Mononuclear cell (primary cell): Measurements from ENCODE around the gene LCN10. TPM values are rescaled to one million over a fixed set of nuclear protein-coding genes. Genes with fewer than 3 reads are reported as not detected.
"Not testable (repeated sequence)": the region's sequence is repeated elsewhere in the genome, so short reads cannot be mapped to it uniquely, and the experiment has no call there.

Experiments used
- H3K27me3 ChIP-seq: 2 replicates; pipeline ENCODE4 v1.6.0; 2011; ENCODE audit warnings: low read length, control low read depth; ENCODE audit not compliant: insufficient read depth
- H3K4me1 ChIP-seq: 2 replicates; pipeline ENCODE4 v1.5.1; 2011; ENCODE audit warnings: mild to moderate bottlenecking, low read length, control low read depth; ENCODE audit not compliant: insufficient read depth
- H3K4me3 ChIP-seq: 2 replicates; pipeline ENCODE4 v1.5.1; 2011; ENCODE audit warnings: mild to moderate bottlenecking, low read length, moderate library complexity
- H3K9me3 ChIP-seq: 2 replicates; pipeline ENCODE4 v1.5.1; 2011; ENCODE audit warnings: low read depth, mild to moderate bottlenecking, control low read depth, low read length
- total RNA-seq: library from RNA; depleted of rRNA; stranded (reverse); fragments of >200 nt; gene quantifications from one replicate; pipeline ENCODE4 v1.2.3, GENCODE V29; 2012

The LCN10 gene
- total RNA-seq, 1 donor, result not detected

DNA sequence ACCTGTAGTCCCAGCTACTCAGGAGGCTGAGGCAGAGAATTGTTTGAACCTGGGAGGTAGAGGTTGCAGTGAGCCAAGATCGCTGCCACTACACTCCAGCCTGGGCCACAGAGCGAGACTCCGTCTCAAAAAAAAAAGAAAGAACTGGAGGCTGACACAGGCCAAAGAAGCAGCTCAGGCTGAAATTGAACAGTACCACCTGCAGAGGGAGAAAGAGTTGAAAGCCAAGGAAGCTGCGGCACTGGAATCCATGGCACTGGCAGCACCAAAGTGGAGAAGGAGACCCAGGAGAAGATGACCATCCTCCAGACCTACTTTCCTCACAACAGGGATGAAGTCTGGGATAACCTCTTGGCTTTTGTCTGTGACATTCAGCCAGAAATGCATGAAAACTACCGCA lies 37.1 kb upstream of the LCN10 start:
- H3K9me3 ChIP-seq, result no peaks in the 10 kb centered on the region
- no peak overlapping the region for H3K4me3 ChIP-seq
- H3K27me3 ChIP-seq, result no peaks in the 10 kb centered on the region
- no peaks in the 10 kb centered on the region for H3K4me1 ChIP-seq

DNA sequence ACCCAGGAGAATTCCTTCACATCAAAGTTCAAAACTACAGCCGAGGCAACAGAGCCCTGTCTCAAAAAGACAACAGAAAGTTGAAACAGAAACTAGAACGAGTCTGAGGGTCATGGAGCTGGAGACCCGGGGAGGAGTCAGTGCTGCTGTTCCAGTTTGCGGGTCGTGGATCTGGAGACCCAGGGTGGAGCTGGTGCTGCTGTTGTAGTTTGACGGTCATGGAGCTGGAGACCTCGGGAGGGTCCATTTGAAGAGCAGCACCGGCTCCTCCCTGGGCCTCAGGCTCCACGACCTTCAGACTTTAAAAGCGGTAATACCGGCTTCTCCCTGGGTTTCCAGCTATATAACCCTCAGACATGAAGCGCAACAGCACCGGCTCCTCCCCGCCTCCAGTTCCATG lies 34.6 kb upstream of the LCN10 start:
- H3K4me3 ChIP-seq, result no peak overlapping the region
- no peaks in the 10 kb centered on the region for H3K27me3 ChIP-seq
- no peaks in the 10 kb centered on the region for H3K4me1 ChIP-seq
- H3K9me3 ChIP-seq, result no peaks in the 10 kb centered on the region

DNA sequence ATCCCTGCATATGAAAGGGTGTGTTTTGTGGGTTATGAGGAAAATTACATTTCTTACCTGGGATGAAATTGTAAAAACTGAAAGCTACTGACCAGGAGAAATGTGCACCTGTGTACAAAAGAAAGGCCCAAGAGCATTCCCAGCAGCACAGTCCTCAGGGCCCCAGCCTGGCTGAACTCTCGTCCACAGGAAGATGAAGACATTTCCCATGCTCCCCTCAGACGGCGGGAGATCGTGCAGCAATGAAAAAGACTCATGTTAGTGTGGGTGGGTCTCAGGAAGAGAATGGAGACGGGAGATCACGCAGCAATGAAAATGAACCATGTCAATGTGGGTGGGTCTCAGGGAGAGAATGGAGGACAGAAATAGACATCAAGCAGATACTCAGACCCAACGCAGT lies 34.2 kb upstream of the LCN10 start:
- Histone ChIP-seq H3K4me1 (no peaks in the 10 kb centered on the region), H3K9me3 (no peaks in the 10 kb centered on the region), H3K27me3 (no peaks in the 10 kb centered on the region), H3K4me3 (no peak overlapping the region)

DNA sequence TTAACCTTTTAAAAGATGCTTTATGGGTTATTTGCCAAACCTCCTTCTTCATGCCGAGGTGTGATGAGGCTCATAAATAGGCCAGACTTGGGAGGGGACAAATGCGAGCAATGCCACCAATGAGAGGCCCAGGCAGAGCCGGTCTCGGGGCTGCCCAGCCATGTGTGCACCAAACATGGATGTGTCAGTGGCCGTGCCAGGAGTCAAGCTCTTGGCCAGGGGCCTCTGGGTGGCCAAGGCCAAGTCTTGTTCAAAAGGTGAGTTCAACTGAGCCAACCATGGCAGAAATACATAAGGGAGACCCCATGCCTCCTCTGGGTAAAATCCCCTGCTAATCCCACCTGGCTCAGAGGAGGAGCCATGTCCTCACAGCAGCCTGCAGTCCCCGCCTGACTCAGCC lies 32.5 kb upstream of the LCN10 start:
- Histone ChIP-seq H3K4me1 (no peaks in the 10 kb centered on the region), H3K27me3 (no peaks in the 10 kb centered on the region)

DNA sequence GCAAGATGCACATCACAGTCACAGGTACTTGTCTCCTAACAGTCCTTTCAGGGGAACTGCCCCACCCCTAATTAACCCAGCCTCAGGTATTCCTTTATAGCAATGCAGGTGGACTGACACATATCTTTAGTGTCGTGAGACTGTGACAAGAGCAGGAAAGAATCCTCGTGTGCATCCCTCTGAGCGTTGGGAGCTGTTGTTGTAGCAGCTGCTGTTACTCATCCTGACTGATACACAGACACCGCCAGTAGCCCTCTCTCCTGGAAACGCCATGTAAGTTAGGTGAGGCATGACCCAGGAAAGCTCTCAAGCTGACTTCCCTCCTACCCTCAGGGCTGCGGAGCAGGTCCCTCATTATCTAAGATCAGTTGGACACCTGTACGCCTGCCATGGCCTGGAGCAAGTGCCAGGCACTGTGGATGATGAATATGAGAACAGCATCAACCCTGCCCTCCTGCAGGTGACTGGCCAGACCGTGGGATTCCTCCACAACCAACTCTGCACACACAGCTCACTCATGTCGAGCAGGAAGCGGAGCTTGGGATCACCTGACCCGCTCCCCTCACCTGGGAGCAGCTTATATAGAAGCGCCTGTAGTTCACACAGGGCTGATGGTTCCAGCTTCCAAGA lies 31.8 kb upstream of the LCN10 start:
- Histone ChIP-seq H3K4me1 (no peaks in the 10 kb centered on the region), H3K27me3 (no peaks in the 10 kb centered on the region), H3K4me3 (no peak overlapping the region), H3K9me3 (no peaks in the 10 kb centered on the region)

More for the DNA sequence above, 32.5 kb upstream of the LCN10 start:
- no peaks in the 10 kb centered on the region for H3K9me3 ChIP-seq
- no peak overlapping the region for H3K4me3 ChIP-seq

DNA sequence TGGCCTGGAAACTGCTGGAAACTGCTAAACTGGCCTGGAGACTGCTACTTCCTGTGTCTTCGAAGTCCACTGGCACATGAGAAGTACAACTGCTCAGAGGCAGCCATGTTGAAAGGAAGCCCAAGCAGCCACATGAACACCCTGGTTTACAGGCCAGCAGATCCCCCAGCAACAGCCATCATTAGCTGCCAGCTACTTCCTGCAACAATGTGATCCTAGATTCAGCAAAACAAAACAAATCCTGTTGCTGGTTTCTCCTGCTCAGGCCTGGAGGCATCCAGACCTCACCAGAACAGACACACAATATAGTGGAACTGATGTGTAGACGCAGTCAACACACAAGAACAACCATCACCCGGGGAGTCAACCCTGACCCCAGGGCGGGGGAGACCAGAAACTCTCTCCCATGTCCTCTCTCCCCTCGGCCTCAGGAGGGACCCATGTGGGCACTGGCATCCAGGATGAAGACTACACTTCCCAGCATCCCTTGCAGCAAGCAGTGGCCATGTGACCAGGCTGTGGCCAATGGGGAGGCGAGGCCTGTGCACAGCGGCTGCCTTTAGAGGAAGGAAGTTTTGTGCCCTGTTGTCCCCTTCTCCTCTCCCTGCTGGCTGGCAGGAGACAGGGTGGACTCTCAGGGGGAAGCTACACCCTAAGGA lies 30.8 kb upstream of the LCN10 start:
- H3K27me3 ChIP-seq, result no peaks in the 10 kb centered on the region
- no peaks in the 10 kb centered on the region for H3K9me3 ChIP-seq
- H3K4me3 ChIP-seq, result no peak overlapping the region
- H3K4me1 ChIP-seq, result no peaks in the 10 kb centered on the region

DNA sequence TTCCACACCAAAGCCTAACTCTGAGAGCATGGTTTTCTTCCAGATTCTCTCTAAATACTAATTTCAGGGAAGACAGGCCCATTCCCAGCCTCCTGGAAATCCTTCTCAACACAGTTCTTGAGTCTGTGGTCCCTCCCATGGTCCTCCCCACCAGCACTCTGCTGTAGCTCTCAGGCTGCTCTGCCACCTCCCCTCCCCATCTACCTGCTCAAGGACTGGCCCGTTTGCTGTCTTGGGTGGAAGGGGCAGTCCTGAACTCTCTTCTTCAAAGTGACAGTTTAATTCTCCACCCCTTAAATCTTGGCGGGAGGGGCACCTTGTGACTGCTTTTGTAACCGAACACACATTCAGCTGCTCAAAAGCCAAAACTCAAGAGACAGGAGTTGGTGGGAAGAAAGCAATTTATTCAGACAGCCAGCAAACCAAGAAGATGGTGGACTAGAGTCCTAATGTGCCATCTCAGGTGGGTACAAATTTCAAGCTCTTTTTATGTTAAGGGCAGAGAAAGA lies 29.2 kb upstream of the LCN10 start:
- H3K9me3 ChIP-seq, result no peaks in the 10 kb centered on the region
- no peaks in the 10 kb centered on the region for H3K27me3 ChIP-seq
- no peak overlapping the region for H3K4me3 ChIP-seq
- no peaks in the 10 kb centered on the region for H3K4me1 ChIP-seq

DNA sequence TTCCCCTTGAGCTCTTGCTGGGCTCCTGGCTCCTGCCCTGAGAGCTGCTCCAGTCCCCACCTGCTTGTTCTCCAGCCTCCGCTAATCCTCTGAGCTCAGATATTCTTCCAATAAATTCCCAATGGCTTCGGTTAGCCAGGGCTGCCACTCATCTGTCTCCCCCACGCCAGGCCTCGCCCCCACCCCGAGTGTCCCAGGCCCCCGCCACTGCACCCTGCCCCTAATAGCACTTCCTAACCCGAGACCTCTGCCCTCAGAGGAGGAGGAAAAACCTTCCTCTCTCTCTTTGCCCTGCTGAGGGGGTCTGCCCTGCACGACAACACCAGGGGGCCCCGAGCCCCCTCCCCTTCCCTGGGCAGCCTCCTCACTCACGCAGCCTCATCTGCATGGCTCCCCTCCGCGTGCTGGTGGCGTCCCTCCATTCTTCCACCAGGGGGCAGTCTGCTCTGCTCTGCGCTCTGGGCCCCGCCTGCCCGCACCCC lies 27.0 kb upstream of the LCN10 start:
- Histone ChIP-seq H3K4me1 (no peaks in the 10 kb centered on the region), H3K4me3 (no peak overlapping the region), H3K9me3 (no peaks in the 10 kb centered on the region), H3K27me3 (no peaks in the 10 kb centered on the region)

DNA sequence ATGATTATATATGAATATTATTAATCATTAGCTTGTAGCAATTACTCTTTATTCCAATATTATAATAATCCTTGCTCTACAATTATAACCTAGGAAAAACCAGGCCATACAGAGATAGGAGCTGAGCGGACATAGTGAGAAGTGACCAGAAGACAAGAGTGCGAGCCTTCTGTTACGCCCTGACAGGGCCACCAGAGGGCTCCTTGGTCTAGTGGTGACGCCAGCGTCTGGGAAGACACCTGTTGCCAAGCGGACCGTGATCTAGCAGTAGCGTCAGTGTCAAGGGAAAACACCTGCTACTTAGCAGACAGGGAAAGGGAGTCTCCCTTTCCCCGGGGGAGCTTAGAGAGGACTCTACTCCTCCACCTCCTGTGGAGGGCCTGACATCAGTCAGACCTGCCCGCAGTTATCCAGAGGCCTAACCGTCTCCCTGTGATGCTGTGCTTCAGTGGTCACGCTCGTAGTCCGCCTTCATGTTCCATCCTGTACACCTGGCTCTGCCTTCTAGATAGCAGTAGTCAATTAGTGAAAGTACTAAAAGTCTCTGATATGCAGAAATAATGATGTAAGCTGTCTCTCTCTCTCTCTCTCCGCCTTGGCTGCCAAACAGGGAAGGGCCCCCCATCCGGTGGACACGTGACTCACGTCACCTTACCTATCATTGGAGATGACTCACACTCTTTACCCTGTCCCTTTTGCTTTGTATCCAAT lies 23.8 kb upstream of the LCN10 start:
- H3K4me1 ChIP-seq, H3K4me3 ChIP-seq, H3K9me3 ChIP-seq, H3K27me3 ChIP-seq: not testable (repeated sequence)

DNA sequence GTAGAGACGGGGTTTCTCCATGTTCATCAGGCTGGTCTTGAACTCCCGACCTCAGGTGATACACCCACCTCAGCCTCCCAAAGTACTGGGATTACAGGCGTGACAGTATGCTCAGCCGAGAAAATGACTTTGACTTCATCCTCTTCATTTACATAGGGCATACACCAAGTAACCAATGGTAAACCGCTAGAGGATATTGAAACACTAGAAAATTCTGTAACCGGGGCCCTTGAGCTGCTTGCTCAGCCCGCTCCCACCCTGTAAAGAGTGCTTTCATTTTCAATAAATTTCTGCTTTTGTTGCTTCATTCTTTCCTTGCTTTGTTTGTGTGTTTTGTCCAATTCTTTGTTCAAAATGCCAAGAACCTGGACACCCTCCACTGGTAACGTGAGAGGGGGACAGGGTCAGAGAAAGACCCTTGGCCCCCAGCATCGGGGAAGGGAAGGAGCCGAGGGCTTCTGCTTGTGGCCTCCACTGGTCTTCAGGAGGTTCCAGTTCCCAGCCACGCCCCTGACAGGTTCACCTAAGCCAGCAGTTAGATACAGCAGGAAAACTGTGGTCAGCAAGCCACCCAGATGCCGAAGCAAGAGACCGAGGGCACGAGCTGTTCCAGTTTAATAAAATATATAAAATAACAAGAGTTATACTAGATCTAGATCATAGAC lies 23.1 kb upstream of the LCN10 start:
- not testable (repeated sequence) for H3K27me3 ChIP-seq, H3K4me3 ChIP-seq, H3K4me1 ChIP-seq, H3K9me3 ChIP-seq

DNA sequence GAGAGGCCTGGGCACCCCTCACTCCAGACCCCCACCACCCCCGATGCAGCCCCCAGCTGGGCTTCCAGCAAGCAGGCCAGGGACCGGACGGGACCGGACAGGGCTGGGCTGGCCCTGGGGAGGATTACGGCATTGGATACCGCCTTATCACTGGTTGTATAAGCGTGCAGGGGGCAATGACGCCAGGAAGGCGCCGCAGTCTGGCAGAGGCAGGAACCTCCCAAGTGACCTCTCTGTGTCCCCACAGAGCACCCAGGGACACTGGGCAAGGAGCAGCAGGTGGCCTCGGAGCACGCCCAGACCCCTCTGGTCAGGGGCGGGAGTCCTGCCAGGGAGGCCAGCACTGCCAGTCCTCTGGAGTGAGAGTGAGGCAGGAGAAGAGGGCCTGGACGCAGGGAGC lies 22.3 kb upstream of the LCN10 start:
- H3K27me3 ChIP-seq, result no peaks in the 10 kb centered on the region
- H3K9me3 ChIP-seq, result no peaks in the 10 kb centered on the region
- no peak overlapping the region for H3K4me3 ChIP-seq
- no peaks in the 10 kb centered on the region for H3K4me1 ChIP-seq

DNA sequence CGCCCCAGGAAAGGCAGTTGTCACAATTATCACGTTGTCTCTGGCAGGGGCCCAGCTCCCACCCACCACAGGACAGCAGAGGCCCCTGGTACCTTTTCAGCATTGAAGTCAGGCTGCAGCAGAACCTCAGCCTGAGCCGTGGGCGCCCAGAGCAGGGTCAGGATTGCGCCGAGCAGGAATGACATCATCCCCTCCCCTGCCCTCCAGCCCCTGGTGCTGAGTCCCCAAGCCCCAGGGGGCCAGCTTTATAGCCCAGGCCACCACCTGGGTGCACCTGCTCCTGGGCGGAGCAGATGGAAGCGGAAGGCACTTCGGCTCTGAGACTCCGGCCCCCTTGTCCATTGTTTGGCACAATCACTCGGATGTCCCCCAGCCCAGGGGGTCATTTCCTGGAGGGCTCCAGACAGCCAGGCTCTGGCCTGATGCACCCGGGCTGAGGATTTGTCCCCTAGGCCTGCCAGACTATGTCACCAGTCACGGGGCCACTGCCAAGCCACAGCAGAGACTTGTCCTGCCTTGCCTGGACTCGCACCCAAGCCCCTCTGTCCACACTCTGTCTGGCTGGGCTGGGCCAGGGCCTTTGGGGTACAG lies 21.7 kb upstream of the LCN10 start, which contains the start of gene LCN15:
LCN15 (minus strand) TSS at position 218 of the 591 bp plus-strand sequence; CDS start at position 188, 30 bp downstream.
- Histone ChIP-seq H3K9me3 (no peaks in the 10 kb centered on the region), H3K27me3 (no peaks in the 10 kb centered on the region), H3K4me1 (no peaks in the 10 kb centered on the region), H3K4me3 (no peak within 1 kb of the TSS)

DNA sequence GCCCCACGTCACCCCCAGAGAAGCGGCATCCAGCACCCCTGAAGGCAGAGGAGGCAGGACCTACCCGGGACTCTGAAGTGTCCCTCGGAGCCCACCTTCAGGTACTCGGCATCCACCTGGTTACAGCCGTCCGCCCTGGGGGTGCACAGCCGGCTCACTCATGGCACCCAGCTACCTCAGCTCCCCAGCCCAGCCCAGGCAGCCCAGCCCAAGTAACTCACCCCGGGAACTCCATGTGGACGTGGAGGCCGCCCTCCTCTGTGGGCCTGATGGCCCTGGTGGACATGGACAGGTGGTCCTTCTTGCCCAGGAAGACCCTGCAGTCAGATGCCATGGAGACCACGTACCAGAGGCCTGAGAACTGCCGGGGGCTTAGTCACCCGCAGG lies 20.9 kb upstream of the LCN10 start:
- no peaks in the 10 kb centered on the region for H3K4me1 ChIP-seq
- H3K27me3 ChIP-seq, result no peaks in the 10 kb centered on the region
- no peaks in the 10 kb centered on the region for H3K9me3 ChIP-seq
- no peak overlapping the region for H3K4me3 ChIP-seq

DNA sequence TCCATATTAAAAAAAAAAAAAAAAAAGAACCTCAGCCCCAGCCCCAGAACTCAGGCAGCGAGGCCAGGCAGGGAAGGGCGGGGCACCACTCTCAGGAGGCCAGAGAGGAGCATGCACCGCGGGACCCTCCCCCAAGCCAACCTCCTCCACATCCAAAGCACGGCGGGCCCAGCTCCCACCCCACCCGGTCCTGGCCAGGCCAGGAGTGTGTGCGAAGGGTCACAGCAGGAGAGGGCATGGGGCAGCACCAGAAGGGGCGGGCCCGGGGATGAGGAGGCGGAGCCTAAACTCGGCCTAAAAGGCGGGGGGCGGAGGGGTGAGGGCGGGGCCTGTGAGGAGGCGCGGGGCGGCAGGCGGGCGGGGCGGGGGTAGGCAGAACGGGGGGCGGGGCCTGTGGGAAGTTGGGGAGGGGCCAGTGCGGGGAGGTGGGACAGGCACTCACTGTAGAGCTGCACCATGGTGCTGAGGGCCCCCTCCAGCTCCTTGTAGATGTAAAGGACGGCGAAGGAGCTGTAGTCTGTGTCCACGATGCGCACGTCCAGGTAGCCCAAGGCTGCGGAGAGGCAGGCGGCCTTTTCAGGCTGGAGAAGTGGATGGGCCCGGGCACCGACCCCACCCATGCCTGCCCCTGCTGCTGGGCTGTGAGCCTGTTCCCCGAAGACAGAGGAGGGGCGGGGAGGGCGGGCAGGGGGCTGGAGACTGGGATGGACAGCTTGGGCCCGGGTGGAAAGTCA lies 20.3 kb upstream of the LCN10 start:
- Histone ChIP-seq H3K4me3 (no peak overlapping the region), H3K27me3 (no peaks in the 10 kb centered on the region), H3K4me1 (peaks cover 5% of the 10 kb centered on the region), H3K9me3 (no peaks in the 10 kb centered on the region)
